Body of pancreas (tissue), 4 donors: ENCODE data around the gene DHX34. TPM values are rescaled to one million over a fixed set of nuclear protein-coding genes. Genes with fewer than 3 reads are reported as not detected.
"Not testable (repeated sequence)": the region's sequence is repeated elsewhere in the genome, so short reads cannot be mapped to it uniquely, and the experiment has no call there.

Source experiments
- ATAC-seq: fragments of 150-250 bp; one replicate; pipeline ENCODE4 v1.9.1; 2016
- DNase-seq, 4 donors: peaks; one replicate each; pipeline ENCODE4 v3.0.0-alpha.2; 2019
- H3K27ac ChIP-seq, 4 donors: fragments of 200-600 bp; sonication (generic); 1 replicate in 3 of 4; 2 replicates in 1 of 4; pipeline versions ENCODE4 v1.5.1 to v1.6.1; 2016 to 2019; ENCODE audit warnings: mild to moderate bottlenecking in 1 of 4, mixed read lengths in 1 of 4, moderate library complexity in 1 of 4
- H3K27me3 ChIP-seq, 2 donors: fragments of 200-600 bp; sonication (generic); one replicate each; pipeline ENCODE4 v1.6.0; 2016; ENCODE audit warnings: mild to moderate bottlenecking in 1 of 2
- H3K36me3 ChIP-seq, 2 donors: fragments of 200-600 bp; sonication (generic); replicated peaks in 1 of 2; 2 replicates each; pipeline ENCODE4 v1.5.1; 2016; ENCODE audit warnings: low read depth in 2 of 2; ENCODE audit not compliant: insufficient read depth in 1 of 2
- H3K4me1 ChIP-seq: fragments of 200-600 bp; sonication (generic); one replicate; pipeline ENCODE4 v1.6.0; 2016
- H3K4me3 ChIP-seq, 2 donors: fragments of 200-600 bp; sonication (generic); 1 replicate in 1 of 2; 2 replicates in 1 of 2; pipeline ENCODE4 v1.5.1; 2016 to 2019
- H3K9me3 ChIP-seq, 3 donors: fragments of 200-600 bp; sonication (generic); 1 replicate in 2 of 3; 2 replicates in 1 of 3; pipeline ENCODE4 v1.5.1; 2016
- POLR2A ChIP-seq, 3 donors: fragments of 450-650 bp; IDR thresholded peaks; one replicate each; pipeline ENCODE4 v1.6.1; 2016; ENCODE audit warnings: antibody characterized with exemption in 3 of 3, mild to moderate bottlenecking in 2 of 3
- WGBS, 2 donors: methylation state at CpG; one replicate each; pipeline ENCODE4 v1.1.5; 2017; 5-methylcytosine and 5-hydroxymethylcytosine counted together
- intact Hi-C: fragments of 100-400 bp; cut with DNase I; formaldehyde crosslinking; loops from one replicate; pipeline ENCODE4 v1.15.1; 2023
- total RNA-seq, 2 donors: library from RNA; depleted of rRNA; stranded (reverse); fragments of >200 nt; gene quantifications; one replicate each; pipeline ENCODE4 v1.1.0, GENCODE V29; 2016
- TF ChIP-seq, protein P1 (sequence below), 7 experiments: fragments of 450-650 bp in 4 of 7; fragments of 200-600 bp in 3 of 7; sonication (generic) in 3 of 7; IDR thresholded peaks; one replicate each; pipeline ENCODE4 v1.5.1; 2016 to 2019; ENCODE audit warnings: antibody characterized with exemption in 7 of 7

DHX34 gene
- total RNA-seq, 2 donors from 2014 or later = 16.1 to 50.4 TPM

DNA sequence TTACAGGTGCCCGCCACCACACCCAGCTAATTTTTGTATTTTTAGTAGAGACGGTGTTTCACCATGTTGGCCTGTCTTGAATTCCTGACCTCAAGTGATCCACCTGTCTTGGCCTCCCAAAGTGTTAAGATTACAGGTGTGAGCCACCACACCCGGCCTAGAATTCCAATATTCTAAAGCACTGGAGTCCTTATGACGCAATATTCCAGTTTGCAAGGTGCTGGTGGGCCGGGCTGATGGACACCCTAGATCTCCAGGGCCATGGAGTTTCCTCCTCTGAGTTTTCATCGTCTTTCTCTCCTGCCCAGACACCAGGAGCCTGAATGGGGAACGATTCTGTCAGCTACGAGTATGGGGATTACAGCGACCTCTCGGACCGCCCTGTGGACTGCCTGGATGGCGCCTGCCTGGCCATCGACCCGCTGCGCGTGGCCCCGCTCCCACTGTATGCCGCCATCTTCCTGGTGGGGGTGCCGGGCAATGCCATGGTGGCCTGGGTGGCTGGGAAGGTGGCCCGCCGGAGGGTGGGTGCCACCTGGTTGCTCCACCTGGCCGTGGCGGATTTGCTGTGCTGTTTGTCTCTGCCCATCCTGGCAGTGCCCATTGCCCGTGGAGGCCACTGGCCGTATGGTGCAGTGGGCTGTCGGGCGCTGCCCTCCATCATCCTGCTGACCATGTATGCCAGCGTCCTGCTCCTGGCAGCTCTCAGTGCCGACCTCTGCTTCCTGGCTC lies 8.5 kb upstream of the DHX34 start:
- DNase-seq = no peak
- 89 to 97% methylated on average over 20 to 29 of the region's 29 CpGs for WGBS, 2 donors
- intact Hi-C loops = no loop called here
- ATAC-seq = no peak
- Histone ChIP-seq H3K27me3 (peaks cover 0 to 5% of the 10 kb centered on the region in 2 donors), H3K27ac (no peak overlapping the region), H3K4me3 (no peak overlapping the region), H3K36me3 (no peaks in the 10 kb centered on the region), H3K9me3 (no peaks in the 10 kb centered on the region), H3K4me1 (no peaks in the 10 kb centered on the region)
- no peak for TF ChIP-seq POLR2A (IDR thresholded peaks at IDR 0.05)
- TF ChIP-seq, protein P1, sequence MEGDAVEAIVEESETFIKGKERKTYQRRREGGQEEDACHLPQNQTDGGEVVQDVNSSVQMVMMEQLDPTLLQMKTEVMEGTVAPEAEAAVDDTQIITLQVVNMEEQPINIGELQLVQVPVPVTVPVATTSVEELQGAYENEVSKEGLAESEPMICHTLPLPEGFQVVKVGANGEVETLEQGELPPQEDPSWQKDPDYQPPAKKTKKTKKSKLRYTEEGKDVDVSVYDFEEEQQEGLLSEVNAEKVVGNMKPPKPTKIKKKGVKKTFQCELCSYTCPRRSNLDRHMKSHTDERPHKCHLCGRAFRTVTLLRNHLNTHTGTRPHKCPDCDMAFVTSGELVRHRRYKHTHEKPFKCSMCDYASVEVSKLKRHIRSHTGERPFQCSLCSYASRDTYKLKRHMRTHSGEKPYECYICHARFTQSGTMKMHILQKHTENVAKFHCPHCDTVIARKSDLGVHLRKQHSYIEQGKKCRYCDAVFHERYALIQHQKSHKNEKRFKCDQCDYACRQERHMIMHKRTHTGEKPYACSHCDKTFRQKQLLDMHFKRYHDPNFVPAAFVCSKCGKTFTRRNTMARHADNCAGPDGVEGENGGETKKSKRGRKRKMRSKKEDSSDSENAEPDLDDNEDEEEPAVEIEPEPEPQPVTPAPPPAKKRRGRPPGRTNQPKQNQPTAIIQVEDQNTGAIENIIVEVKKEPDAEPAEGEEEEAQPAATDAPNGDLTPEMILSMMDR (IDR thresholded peaks at IDR 0.05) = no peak

DNA sequence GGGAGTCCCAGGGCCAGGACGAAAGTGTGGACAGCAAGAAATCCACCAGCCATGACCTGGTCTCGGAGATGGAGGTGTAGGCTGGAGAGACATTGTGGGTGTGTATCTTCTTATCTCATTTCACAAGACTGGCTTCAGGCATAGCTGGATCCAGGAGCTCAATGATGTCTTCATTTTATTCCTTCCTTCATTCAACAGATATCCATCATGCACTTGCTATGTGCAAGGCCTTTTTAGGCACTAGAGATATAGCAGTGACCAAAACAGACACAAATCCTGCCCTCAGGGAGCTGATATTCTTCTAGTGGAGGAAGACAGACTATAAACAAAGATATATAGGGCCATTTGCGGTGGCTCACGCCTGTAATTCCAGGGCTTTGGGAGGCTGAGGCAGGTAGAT lies 7.4 kb upstream of the DHX34 start:
- H3K9me3 ChIP-seq = no peaks in the 10 kb centered on the region
- no peak overlapping the region for H3K4me3 ChIP-seq
- H3K4me1 ChIP-seq = no peaks in the 10 kb centered on the region
- TF ChIP-seq, protein P1 (IDR thresholded peaks at IDR 0.05) = no peak
- TF ChIP-seq POLR2A (IDR thresholded peaks at IDR 0.05) = no peak
- no peaks in the 10 kb centered on the region for H3K36me3 ChIP-seq
- WGBS, 2 donors = 84 to 88% methylated on average over 3 to 4 of the region's 4 CpGs
- H3K27me3 ChIP-seq = peaks cover 0 to 5% of the 10 kb centered on the region in 2 donors
- intact Hi-C loops = no loop called here
- no peak for DNase-seq
- no peak for ATAC-seq
- no peak overlapping the region for H3K27ac ChIP-seq

DNA sequence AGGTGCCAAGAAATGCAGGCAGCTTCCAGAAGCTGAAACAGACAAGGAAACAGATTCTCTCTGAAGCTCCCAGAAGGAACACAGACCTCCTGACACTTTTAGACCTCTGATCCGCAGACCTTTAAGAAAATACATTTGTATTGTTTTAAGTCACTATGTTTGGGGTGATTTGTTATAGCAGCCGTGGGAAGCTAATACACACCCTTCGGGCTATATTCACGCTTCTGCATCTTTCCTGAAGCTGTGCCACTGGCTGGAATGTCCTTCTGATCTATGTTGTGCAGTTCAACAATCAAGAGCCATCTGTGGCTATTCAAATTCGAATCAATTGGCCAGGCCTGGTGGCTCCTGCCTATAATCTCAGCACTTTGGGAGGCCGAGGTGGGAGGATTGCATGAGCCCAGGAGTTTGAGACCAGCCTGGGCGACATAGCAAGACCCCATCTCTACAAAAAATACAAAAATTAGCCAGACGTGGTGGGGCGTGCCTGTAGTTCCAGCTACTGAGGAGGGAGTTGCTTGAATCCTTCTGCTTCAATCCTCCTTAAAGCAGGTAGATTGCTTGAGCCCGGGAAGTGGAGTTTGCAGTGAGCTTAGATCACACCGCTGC lies 5.8 kb upstream of the DHX34 start:
- TF ChIP-seq, protein P1 (IDR thresholded peaks at IDR 0.05) = no peak
- TF ChIP-seq POLR2A (IDR thresholded peaks at IDR 0.05) = no peak
- Histone ChIP-seq H3K4me3 (no peak overlapping the region), H3K27ac (no peak overlapping the region), H3K36me3 (no peaks in the 10 kb centered on the region), H3K4me1 (peaks cover under 1% of the 10 kb centered on the region), H3K9me3 (no peaks in the 10 kb centered on the region), H3K27me3 (peaks cover 0 to 5% of the 10 kb centered on the region in 2 donors)
- ATAC-seq = no peak
- intact Hi-C loops = no loop called here
- no peak for DNase-seq
- WGBS, 2 donors = 70 to 83% methylated on average over 9 to 11 of the region's 11 CpGs

DNA sequence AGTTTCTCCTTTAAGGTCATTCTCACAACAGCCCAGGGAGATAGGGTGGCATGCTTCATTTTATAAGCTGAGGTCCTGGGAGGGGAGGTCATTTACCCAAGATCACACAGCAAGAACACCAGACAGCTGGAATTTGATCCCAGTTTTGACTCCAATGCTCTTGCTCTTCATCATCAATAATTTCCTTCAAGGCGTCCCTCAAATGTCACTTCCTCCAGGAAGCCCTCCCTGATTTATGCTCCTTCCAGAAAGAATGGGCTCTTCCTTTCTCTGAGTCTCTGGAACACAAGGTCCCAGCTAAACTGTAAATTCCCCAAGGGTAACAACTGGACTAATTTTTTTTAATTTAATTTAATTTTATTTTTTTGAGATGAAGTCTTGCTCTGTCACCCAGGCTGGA lies 4.7 kb upstream of the DHX34 start:
- peaks cover 0 to 5% of the 10 kb centered on the region in 2 donors for H3K27me3 ChIP-seq
- intact Hi-C loops = no loop called here
- DNase-seq = no peak
- 56 to 72% methylated on average over 1 of the region's 1 CpG for WGBS, 2 donors
- no peak for ATAC-seq
- H3K27ac ChIP-seq = no peak overlapping the region
- H3K4me1 ChIP-seq = peaks cover 6% of the 10 kb centered on the region
- H3K4me3 ChIP-seq = no peak overlapping the region
- no peak for TF ChIP-seq POLR2A (IDR thresholded peaks at IDR 0.05)
- TF ChIP-seq, protein P1 (IDR thresholded peaks at IDR 0.05) = no peak
- H3K36me3 ChIP-seq = no peaks in the 10 kb centered on the region
- no peaks in the 10 kb centered on the region for H3K9me3 ChIP-seq

DNA sequence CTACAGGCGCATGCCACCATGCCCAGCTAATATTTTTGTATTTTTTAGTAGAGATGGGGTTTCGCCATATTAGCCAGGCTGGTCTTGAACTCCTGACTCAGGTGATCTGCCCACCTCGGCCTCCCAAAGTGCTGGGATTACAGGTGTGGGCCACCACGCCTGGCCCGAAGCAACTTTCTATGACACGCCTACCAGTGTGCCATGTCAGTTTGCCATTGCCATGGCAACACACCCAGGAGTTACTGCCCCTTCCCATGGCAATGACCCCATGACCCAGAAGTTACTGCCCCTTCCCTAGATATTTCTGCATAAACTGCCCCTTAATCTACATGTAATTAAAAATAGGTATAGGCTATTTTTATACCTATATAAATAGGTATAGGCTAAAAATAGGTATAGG lies 3.1 kb upstream of the DHX34 start:
- H3K4me3 ChIP-seq, H3K36me3 ChIP-seq, DNase-seq, H3K9me3 ChIP-seq, ATAC-seq, H3K27me3 ChIP-seq, H3K27ac ChIP-seq, intact Hi-C loops: not testable (repeated sequence)
- H3K4me1 ChIP-seq = peaks cover 18% of the 10 kb centered on the region
- 84 to 90% methylated on average over 5 to 6 of the region's 6 CpGs for WGBS, 2 donors
